K562 (cell line): ENCODE results near the gene MTFR2. TPM values are rescaled to one million over a fixed set of nuclear protein-coding genes. Genes with fewer than 3 reads are reported as not detected.
A peak's percentile ranks its signal among the peaks of the same experiment; 100 is the strongest.

Source experiments
- AFF1 ChIP-seq, 2 experiments: fragments of 450-650 bp; IDR thresholded peaks; 2 replicates each; pipeline ENCODE4 v1.6.1; 2018; ENCODE audit warnings: mild to moderate bottlenecking in 2 of 2, low read depth in 1 of 2; ENCODE audit not compliant: partially characterized antibody in 2 of 2
- CREB3 ChIP-seq: fragments of 450-650 bp; conservative IDR thresholded peaks from 2 replicates; pipeline ENCODE4 v1.6.1; 2016; ENCODE audit warnings: missing genetic modification characterization, low read depth, mild to moderate bottlenecking, missing compliant biosample characterization, moderate library complexity
- CXXC5 ChIP-seq: fragments of 250-450 bp; sonication (Bioruptor Pico); IDR thresholded peaks from 2 replicates; pipeline ENCODE4 v1.8.0; 2022; ENCODE audit warnings: inconsistent platforms, mild to moderate bottlenecking, moderate library complexity
- EP300 ChIP-seq: IDR thresholded peaks from 2 replicates; pipeline ENCODE4 v1.6.1; 2012; ENCODE audit warnings: low read length, improper control_type of control experiment
- HBP1 ChIP-seq: fragments of 450-650 bp; formaldehyde crosslinking; IDR thresholded peaks from 2 replicates; pipeline ENCODE4 v1.4.0; 2022; ENCODE audit warnings: missing genetic modification characterization
- LCOR ChIP-seq: sonication (generic); formaldehyde crosslinking; IDR thresholded peaks from 2 replicates; pipeline ENCODE4 v1.8.0; 2022; ENCODE audit warnings: mild to moderate bottlenecking, missing genetic modification reagents
- MLLT1 ChIP-seq, 2 experiments: fragments of 450-650 bp; IDR thresholded peaks; 2 replicates each; pipeline ENCODE4 v1.6.1; 2016
- PHB2 ChIP-seq: fragments of 450-650 bp; IDR thresholded peaks from 2 replicates; pipeline ENCODE4 v1.6.1; 2017; ENCODE audit warnings: low read depth
- PTTG1 ChIP-seq: fragments of 450-650 bp; IDR thresholded peaks from 2 replicates; pipeline ENCODE4 v1.6.1; 2016; ENCODE audit warnings: low read depth, mild to moderate bottlenecking, missing genetic modification characterization, missing compliant biosample characterization
- ZNF280A ChIP-seq: fragments of 450-650 bp; IDR thresholded peaks from 2 replicates; pipeline ENCODE4 v1.6.1; 2018; ENCODE audit warnings: mild to moderate bottlenecking, low read depth; ENCODE audit not compliant: partially characterized antibody
- polyA plus RNA-seq, 8 experiments: library from polyadenylated mRNA; depleted of rRNA in 4 of 8; stranded (reverse) in 5 of 8; unstranded in 3 of 8; fragments of >200 nt; fragmentation: Nextera tagmentation in 2 of 8; fragmentation: Illumina TruSeq in 1 of 8; extraction: Ambion mirVana in 2 of 8; extraction: Trizol in 1 of 8; gene quantifications; 2 replicates each; pipeline versions ENCODE4 v1.2.1 to v1.2.3, GENCODE V29; 2011 to 2014; ENCODE audit warnings: inconsistent platforms in 1 of 8, missing spikeins in 1 of 8
- total RNA-seq, 7 experiments: library from RNA; depleted of rRNA in 6 of 7; stranded (reverse); fragments of >200 nt in 6 of 7; fragmentation: Illumina TruSeq in 2 of 7; extraction: Trizol in 2 of 7; gene quantifications; 2 replicates each; pipeline versions ENCODE4 v1.2.1 to v1.2.3, GENCODE V29; 2011 to 2021; ENCODE audit warnings: low replicate concordance in 1 of 7
- TF ChIP-seq, protein P1 (sequence below): fragments of 450-650 bp; IDR thresholded peaks from 2 replicates; pipeline ENCODE4 v1.6.1; 2016; ENCODE audit warnings: mild to moderate bottlenecking
- TF ChIP-seq, protein P2 (sequence below): fragments of 450-650 bp; IDR thresholded peaks from 2 replicates; pipeline ENCODE4 v1.6.1; 2016; ENCODE audit warnings: low read depth, mild to moderate bottlenecking, moderate library complexity

The MTFR2 gene
- total and polyA plus RNA-seq, 9 of the 15 experiments (the other 6 are each of a cell fraction or from before 2014, with no cell fraction given) = 10.1 to 63.3 (median 45.9) TPM

DNA sequence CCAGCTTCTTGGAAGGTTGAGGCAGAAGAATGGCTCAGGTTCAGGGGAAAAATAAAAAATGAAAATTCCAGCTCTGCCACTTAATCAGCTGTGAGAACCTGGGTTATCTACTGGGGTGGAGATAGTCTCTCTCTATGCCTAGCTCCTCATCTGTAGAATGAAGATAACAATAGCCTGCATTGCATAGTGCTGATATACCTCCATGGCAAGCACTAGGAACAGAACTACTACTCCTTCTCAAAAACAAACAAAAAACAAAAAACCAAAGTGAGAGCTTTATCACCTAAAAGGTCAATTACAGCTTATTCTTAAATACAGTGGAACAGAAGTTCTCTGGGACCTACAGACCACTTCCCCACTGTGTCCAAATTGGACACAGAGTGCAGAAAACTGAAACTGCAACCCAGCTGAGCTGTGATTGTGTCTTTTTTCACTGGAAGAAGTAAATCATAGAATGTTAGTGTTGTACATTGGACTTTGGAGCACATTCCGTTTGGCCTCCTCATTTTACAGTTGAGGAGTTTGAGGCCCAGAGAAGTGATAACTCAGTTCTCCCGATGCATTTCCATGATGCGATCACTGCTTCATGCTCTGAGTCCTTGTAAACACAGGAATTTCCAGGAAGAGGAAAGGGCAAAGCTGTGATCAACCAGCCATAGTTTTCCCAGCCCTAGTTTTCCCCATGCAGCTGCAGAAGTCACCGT is 23.3 kb downstream of the MTFR2 start (continued):
- TF ChIP-seq HBP1 (CRISPR knock-in tag) (no peak), CREB3 (tag) (no peak; the same call in 1 of the 2 replicates), PHB2 (peak; percentile 83), AFF1 (IDR thresholded peaks at IDR 0.05; ENCODE audit: low read depth in 1 of 2, partially characterized antibody in 2 of 2) (peak; percentile 30 to 37), ZNF280A (no peak), CXXC5 (no peak; the same call in 1 of the 2 replicates), MLLT1 (IDR thresholded peaks at IDR 0.05) (peak in 1 of 2 experiments; percentile 52; a peak in 1 of 4 replicates), PTTG1 (0 out of 2 replicates have a peak, but pooled peaks have one; percentile 13), EP300 (peak; percentile 94), LCOR (CRISPR knock-in tag) (no peak)
- TF ChIP-seq, protein P1, sequence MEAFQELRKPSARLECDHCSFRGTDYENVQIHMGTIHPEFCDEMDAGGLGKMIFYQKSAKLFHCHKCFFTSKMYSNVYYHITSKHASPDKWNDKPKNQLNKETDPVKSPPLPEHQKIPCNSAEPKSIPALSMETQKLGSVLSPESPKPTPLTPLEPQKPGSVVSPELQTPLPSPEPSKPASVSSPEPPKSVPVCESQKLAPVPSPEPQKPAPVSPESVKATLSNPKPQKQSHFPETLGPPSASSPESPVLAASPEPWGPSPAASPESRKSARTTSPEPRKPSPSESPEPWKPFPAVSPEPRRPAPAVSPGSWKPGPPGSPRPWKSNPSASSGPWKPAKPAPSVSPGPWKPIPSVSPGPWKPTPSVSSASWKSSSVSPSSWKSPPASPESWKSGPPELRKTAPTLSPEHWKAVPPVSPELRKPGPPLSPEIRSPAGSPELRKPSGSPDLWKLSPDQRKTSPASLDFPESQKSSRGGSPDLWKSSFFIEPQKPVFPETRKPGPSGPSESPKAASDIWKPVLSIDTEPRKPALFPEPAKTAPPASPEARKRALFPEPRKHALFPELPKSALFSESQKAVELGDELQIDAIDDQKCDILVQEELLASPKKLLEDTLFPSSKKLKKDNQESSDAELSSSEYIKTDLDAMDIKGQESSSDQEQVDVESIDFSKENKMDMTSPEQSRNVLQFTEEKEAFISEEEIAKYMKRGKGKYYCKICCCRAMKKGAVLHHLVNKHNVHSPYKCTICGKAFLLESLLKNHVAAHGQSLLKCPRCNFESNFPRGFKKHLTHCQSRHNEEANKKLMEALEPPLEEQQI = peak; percentile 56; the same call in 1 of the 2 replicates
- TF ChIP-seq, protein P2, sequence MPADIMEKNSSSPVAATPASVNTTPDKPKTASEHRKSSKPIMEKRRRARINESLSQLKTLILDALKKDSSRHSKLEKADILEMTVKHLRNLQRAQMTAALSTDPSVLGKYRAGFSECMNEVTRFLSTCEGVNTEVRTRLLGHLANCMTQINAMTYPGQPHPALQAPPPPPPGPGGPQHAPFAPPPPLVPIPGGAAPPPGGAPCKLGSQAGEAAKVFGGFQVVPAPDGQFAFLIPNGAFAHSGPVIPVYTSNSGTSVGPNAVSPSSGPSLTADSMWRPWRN = 0 out of 2 replicates have a peak, but pooled peaks have one; percentile 25
